Measurements from ENCODE around the gene OXCT2. TPM values are rescaled to one million over a fixed set of nuclear protein-coding genes. Genes with fewer than 3 reads are reported as not detected.

Gene OXCT2
- total RNA-seq, 4 donors from 2014 or later = 5.0 to 12.2 (median 6.8) TPM

- no peak for DNase-seq
- H3K4me3 ChIP-seq = no peak overlapping the region
- H3K9me3 ChIP-seq = no peaks in the 10 kb centered on the region
- no peaks in the 10 kb centered on the region for H3K36me3 ChIP-seq
- peaks cover 0 to 6% (median 3%) of the 10 kb centered on the region in 4 donors for H3K4me1 ChIP-seq
- no peak overlapping the region for H3K27ac ChIP-seq
- TF ChIP-seq CTCF (IDR thresholded peaks at IDR 0.05) = no peak
- no peak for TF ChIP-seq POLR2A (IDR thresholded peaks at IDR 0.05)
- no peaks in the 10 kb centered on the region for H3K27me3 ChIP-seq
Observed at GRCh38 chr1:39812913-39813312, 41.8 kb upstream of the OXCT2 start.

GRCh38 chr1:39808784-39809517 is 37.8 kb upstream of the OXCT2 start:
- DNase-seq = no peak
- no peaks in the 10 kb centered on the region for H3K9me3 ChIP-seq
- no peak for TF ChIP-seq POLR2A (IDR thresholded peaks at IDR 0.05)
- no peak for TF ChIP-seq CTCF (IDR thresholded peaks at IDR 0.05)

GRCh38 chr1:39805385-39805784 is 34.2 kb upstream of the OXCT2 start:
- H3K4me3 ChIP-seq = no peak overlapping the region
- TF ChIP-seq POLR2A (IDR thresholded peaks at IDR 0.05) = no peak
- H3K36me3 ChIP-seq = no peaks in the 10 kb centered on the region
- H3K9me3 ChIP-seq = no peaks in the 10 kb centered on the region
- no peak for DNase-seq
- no peak overlapping the region for H3K27ac ChIP-seq
- H3K4me1 ChIP-seq = peaks cover 0 to 4% (median 0%) of the 10 kb centered on the region in 4 donors
- H3K27me3 ChIP-seq = no peaks in the 10 kb centered on the region

More at GRCh38 chr1:39808784-39809517, 37.8 kb upstream of the OXCT2 start:
- no peak overlapping the region for H3K27ac ChIP-seq
- H3K36me3 ChIP-seq = no peaks in the 10 kb centered on the region
- no peaks in the 10 kb centered on the region for H3K4me1 ChIP-seq
- no peaks in the 10 kb centered on the region for H3K27me3 ChIP-seq
- H3K4me3 ChIP-seq = no peak overlapping the region

GRCh38 chr1:39802496-39803260 is 31.5 kb upstream of the OXCT2 start:
- H3K4me3 ChIP-seq = no peak overlapping the region
- H3K36me3 ChIP-seq = no peaks in the 10 kb centered on the region
- no peak overlapping the region for H3K27ac ChIP-seq
- no peak for DNase-seq
- TF ChIP-seq POLR2A (IDR thresholded peaks at IDR 0.05) (no peak), CTCF (IDR thresholded peaks at IDR 0.05) (no peak)
- no peaks in the 10 kb centered on the region for H3K9me3 ChIP-seq
- H3K4me1 ChIP-seq = peaks cover 0 to 20% (median 2%) of the 10 kb centered on the region in 4 donors
- H3K27me3 ChIP-seq = no peaks in the 10 kb centered on the region

- Histone ChIP-seq H3K36me3 (no peaks in the 10 kb centered on the region), H3K27me3 (no peaks in the 10 kb centered on the region), H3K27ac (no peak overlapping the region), H3K9me3 (no peaks in the 10 kb centered on the region), H3K4me1 (peaks cover 0 to 20% (median 2%) of the 10 kb centered on the region in 4 donors), H3K4me3 (no peak overlapping the region)
- no peak for TF ChIP-seq POLR2A (IDR thresholded peaks at IDR 0.05)
- no peak for TF ChIP-seq CTCF (IDR thresholded peaks at IDR 0.05)
- DNase-seq = no peak
Observed at GRCh38 chr1:39800471-39800835, 29.3 kb upstream of the OXCT2 start.
